Measurements from ENCODE around the gene PACSIN1. TPM values are rescaled to one million over a fixed set of nuclear protein-coding genes. Genes with fewer than 3 reads are reported as not detected.

The PACSIN1 gene
- total and polyA plus RNA-seq, 2 donors = 0.20 to 0.32 TPM

DNA sequence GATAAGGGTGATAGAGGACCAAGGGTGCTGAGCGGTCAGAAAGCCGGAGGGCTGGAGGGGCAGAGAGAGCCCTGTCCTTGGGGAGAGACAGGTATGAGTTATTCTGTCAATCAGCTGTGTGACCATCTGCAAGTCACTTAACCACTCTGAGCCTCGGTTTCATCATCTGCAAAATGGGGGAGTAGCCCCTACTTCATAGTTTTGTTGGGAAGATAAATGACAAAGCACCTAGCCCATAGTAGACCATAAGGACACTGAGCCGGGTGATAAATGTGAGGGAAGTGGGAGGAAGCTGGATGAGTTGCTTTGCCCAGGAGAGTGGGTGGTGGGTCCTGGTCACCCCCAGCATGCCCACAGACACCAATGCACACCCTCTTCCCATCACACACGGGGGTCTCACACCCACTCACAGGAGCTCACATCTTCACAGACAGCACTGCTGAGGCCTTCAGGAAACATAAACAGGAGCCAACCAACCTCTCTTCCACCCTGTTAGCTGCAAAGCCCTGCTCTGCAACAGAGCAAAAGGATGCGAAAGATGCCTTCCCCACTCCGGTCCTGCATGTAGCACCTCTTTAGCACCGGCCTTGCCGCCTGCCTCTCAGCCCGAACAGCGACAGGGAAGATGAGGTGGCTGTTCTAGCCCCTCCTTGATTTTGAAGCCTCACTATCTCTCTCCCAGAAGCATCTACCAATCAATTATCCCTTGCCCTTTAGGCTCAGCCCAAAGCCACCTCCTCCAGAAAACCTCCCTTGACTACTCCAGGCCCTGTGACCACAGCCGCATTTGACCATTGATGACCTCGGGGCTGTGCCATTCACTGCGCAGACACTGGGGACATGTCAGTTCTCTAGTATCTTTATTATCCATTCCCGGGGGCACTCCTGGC, 71.3 kb downstream of the PACSIN1 start:
- H3K4me3 ChIP-seq (ENCODE audit: low read depth, low read length) = no peak overlapping the region
- no peaks in the 10 kb centered on the region for H3K4me1 ChIP-seq (ENCODE audit: insufficient read depth)
- H3K36me3 ChIP-seq (ENCODE audit: insufficient read depth) = no peaks in the 10 kb centered on the region
- 91% methylated on average over 15 of the region's 15 CpGs for whole genome bisulfite sequencing
- DNase-seq (ENCODE audit: extremely low spot score) = no peak
- no peak overlapping the region for H3K27ac ChIP-seq (ENCODE audit: low read depth)

DNA sequence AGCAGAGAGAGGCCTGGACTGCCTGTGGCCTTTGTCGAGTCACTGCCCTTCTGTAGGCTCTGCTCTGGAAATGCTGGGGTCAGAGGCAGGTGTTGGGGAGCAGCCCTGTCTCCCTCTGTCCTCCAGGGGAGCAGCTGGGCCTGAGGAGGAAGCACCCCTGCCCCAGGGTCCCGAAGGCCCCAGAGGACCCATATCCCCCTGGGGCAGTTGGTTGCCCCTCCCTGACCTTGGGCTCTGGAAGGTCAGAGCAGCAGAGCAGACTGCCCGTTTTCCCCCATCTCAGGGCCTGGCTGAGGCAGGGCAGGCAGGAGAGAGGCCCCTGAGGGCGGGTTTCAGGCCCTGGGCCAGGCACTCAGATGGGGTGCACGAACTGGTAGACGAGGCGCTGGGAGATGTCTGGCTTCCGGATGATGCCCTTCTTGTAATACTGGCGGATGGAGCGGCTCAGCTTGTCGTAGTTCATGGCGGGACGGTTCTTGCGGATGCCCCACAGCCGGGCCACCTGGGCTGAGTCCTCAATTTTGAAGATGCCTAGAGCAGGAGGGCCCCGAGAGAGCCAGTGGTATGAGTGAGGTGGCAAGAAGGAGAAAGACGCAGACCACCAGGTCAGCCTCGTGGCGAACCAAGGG, 72.2 kb downstream of the PACSIN1 start:
- no peak overlapping the region for H3K27ac ChIP-seq (ENCODE audit: low read depth)

DNA sequence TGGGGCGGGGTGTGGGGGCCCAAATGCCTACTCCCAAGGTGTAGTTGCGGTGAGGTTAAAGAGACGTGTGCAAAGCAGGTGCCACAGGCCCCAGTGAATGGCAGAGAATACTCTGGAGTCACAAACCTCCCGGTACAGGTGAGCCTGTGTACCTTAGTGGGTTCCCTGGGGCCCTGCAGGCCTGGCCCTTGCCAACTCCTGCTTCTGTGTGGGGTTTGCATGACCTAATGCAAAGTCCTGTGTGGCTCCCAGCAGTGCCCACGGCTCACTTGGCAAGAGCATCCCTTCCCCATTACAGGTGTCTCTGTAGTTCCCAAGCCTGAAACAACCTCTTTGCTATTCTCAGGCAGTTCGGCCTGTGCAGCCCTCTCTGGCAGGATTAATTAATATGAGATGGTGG, 72.7 kb downstream of the PACSIN1 start:
- no peak overlapping the region for H3K27ac ChIP-seq (ENCODE audit: low read depth)
- DNase-seq (ENCODE audit: extremely low spot score) = no peak
- H3K4me1 ChIP-seq (ENCODE audit: insufficient read depth) = no peaks in the 10 kb centered on the region
- 93% methylated on average over 6 of the region's 6 CpGs for WGBS
- H3K36me3 ChIP-seq (ENCODE audit: insufficient read depth) = no peaks in the 10 kb centered on the region
- no peak overlapping the region for H3K4me3 ChIP-seq (ENCODE audit: low read depth, low read length)

More for the DNA sequence above, 72.2 kb downstream of the PACSIN1 start:
- Histone ChIP-seq H3K4me1 (ENCODE audit: insufficient read depth) (no peaks in the 10 kb centered on the region), H3K4me3 (ENCODE audit: low read depth, low read length) (no peak overlapping the region), H3K36me3 (ENCODE audit: insufficient read depth) (no peaks in the 10 kb centered on the region)
- DNase-seq (ENCODE audit: extremely low spot score) = no peak
- WGBS = 94% methylated on average over 19 of the region's 19 CpGs

DNA sequence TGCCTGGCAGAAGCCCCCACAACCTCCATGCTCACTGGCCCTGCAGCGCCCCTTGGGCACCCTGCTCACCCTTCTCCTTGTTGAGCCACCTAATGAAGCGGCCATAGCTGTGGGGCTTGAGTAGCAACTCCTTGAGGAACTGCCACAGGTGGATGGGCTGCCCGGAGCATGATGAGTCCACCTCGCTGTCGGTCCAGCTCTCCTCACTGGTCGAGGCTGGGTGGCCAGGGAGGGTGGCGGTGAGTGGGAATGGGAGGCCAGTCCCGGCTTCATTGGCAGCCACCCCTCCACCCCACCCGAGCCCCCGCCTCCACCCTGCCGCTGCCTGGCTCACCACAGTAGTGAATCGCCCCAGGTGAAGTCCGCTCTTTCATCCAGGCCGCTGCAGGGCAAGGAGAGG, 73.3 kb downstream of the PACSIN1 start:
- DNase-seq (ENCODE audit: extremely low spot score) = no peak
- Histone ChIP-seq H3K4me3 (ENCODE audit: low read depth, low read length) (no peak overlapping the region), H3K4me1 (ENCODE audit: insufficient read depth) (no peaks in the 10 kb centered on the region), H3K27ac (ENCODE audit: low read depth) (no peak overlapping the region), H3K36me3 (ENCODE audit: insufficient read depth) (no peaks in the 10 kb centered on the region)
- 77% methylated on average over 14 of the region's 14 CpGs for WGBS

DNA sequence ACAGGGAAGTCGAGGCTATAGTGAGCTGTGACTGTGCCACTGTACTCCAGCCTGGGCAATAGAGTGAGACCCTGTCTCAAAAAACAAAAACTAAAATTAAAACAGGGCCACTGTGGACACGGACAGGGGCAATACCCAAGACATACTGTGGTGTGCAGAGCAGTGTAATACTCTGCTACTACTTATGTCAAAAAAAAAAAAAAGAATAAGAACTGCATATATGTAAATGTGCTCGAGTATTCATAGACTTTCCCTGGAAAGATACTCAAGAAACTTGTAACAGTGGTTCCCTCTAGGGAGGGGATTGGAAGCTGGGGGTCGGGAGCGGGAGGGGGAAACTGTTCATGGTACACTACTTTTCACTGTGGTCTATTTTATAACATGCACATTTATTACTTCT, 74.3 kb downstream of the PACSIN1 start:
- no peaks in the 10 kb centered on the region for H3K4me1 ChIP-seq (ENCODE audit: insufficient read depth)
- DNase-seq (ENCODE audit: extremely low spot score) = no peak
- no peaks in the 10 kb centered on the region for H3K36me3 ChIP-seq (ENCODE audit: insufficient read depth)
- no peak overlapping the region for H3K4me3 ChIP-seq (ENCODE audit: low read depth, low read length)
- H3K27ac ChIP-seq (ENCODE audit: low read depth) = no peak overlapping the region
- 78% methylated on average over 5 of the region's 5 CpGs for WGBS

DNA sequence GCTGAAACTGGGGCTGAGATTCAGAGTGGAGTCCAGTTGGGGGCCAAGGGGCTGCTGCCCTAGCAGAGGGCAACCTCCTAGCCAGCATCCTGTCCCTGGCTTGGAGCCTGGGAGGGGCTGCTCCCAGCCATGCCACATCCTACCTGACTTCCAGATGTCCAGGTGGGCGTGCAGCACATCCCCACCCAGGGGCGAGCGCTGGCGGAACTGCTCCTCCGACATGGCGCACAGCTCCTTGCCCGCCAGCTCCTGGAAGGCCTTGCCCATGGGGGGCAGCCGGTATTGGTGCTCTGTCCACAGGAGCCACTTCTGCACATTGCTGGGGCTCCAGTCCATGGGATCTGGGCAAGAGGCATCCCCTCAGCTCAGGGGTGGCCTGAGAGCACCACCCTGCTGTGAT, 75.0 kb downstream of the PACSIN1 start:
- DNase-seq (ENCODE audit: extremely low spot score) = no peak
- Histone ChIP-seq H3K36me3 (ENCODE audit: insufficient read depth) (no peaks in the 10 kb centered on the region), H3K27ac (ENCODE audit: low read depth) (no peak overlapping the region), H3K4me3 (ENCODE audit: low read depth, low read length) (no peak overlapping the region), H3K4me1 (ENCODE audit: insufficient read depth) (no peaks in the 10 kb centered on the region)
- 97% methylated on average over 8 of the region's 8 CpGs for WGBS

DNA sequence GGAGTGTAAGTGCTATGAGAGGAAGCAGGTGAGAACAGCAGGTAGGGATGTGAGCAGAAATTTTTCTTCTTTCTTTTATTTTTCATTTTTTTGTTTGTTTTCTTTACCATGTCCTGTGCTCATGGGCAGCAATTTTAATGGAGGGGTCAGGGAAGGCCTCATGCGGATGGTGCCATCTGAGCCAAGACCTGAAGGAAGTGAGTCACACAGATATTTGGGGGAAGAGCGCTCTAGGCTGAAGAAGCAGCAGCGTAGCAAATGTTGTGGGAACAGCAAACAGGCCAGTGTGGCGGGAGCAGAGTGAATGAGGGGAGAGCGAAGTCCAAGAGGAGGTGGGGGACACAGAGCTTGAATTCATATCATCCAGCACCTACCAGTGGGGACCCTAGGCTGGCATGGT, 77.5 kb downstream of the PACSIN1 start:
- H3K36me3 ChIP-seq (ENCODE audit: insufficient read depth) = no peaks in the 10 kb centered on the region
- WGBS = 73% methylated on average over 5 of the region's 5 CpGs
- DNase-seq (ENCODE audit: extremely low spot score) = no peak
- H3K4me3 ChIP-seq (ENCODE audit: low read depth, low read length) = no peak overlapping the region
- H3K27ac ChIP-seq (ENCODE audit: low read depth) = no peak overlapping the region
- no peaks in the 10 kb centered on the region for H3K4me1 ChIP-seq (ENCODE audit: insufficient read depth)

DNA sequence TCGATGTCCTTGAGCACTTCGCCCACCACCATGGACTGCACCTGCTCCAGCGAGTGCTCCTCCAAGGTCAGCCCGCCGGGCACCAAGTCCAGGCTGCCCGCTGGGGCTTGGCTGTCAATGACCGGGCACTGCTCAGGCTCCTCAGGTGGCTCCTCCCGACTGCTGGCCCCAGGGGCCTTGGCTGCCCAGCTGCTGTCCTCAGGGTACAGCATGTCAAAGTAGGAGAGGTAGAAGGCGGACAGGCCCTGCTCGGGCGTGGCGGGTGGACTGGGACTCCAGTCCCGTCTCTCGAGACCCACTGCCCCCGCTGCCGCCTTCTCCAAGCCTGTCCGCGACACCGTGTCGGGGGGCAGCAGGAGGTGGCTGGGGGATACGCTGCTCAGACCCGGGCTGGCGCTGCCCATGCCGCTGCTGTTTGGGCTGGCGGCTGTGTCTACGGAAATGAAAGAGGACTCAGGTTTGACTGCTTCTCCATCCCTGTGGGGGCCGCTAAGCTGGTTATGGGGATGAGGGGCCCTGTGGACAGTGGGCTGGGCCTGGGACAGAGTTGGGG, 78.3 kb downstream of the PACSIN1 start:
- Histone ChIP-seq H3K4me3 (ENCODE audit: low read depth, low read length) (no peak overlapping the region), H3K27ac (ENCODE audit: low read depth) (no peak overlapping the region), H3K36me3 (ENCODE audit: insufficient read depth) (no peaks in the 10 kb centered on the region), H3K4me1 (ENCODE audit: insufficient read depth) (no peaks in the 10 kb centered on the region)
- no peak for DNase-seq (ENCODE audit: extremely low spot score)
- WGBS = 94% methylated on average over 27 of the region's 27 CpGs

DNA sequence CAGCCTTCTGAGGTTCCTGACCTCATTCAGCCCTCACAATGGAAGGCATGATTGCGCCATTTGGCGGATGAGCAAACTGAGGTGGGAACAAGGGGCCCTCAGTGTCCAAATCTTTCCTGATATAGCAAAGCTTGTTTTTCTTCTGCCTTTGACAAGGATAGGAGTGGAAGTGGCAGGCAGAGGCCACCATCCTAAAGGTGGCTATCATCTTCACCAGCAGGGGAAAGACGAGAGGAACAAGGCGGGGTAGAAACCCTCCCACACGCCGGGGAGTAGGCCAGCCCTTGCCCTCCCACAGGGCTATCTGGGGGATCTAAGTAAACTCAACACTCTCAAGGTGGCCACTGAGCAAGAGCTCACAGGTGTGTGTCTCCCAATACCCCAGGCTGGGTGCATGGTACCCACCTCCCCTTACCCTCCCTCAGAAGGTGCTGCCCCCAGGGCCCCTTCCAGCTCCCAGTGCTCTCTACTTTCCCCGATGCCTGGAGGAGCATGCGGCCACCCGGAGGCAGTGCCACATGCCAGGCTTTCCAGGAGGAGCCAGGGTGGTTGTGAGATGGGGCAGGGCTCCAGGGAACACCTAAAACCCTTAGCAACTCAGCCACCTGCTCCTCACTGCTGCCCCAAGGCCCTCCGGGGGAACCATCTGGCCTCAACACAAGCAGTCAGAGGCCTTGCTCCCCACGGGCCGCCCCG, 79.0 kb downstream of the PACSIN1 start:
- H3K27ac ChIP-seq (ENCODE audit: low read depth) = no peak overlapping the region
- H3K4me3 ChIP-seq (ENCODE audit: low read depth, low read length) = no peak overlapping the region
- no peak for DNase-seq (ENCODE audit: extremely low spot score)
- 82% methylated on average over 13 of the region's 13 CpGs for WGBS
- no peaks in the 10 kb centered on the region for H3K36me3 ChIP-seq (ENCODE audit: insufficient read depth)
- no peaks in the 10 kb centered on the region for H3K4me1 ChIP-seq (ENCODE audit: insufficient read depth)

DNA sequence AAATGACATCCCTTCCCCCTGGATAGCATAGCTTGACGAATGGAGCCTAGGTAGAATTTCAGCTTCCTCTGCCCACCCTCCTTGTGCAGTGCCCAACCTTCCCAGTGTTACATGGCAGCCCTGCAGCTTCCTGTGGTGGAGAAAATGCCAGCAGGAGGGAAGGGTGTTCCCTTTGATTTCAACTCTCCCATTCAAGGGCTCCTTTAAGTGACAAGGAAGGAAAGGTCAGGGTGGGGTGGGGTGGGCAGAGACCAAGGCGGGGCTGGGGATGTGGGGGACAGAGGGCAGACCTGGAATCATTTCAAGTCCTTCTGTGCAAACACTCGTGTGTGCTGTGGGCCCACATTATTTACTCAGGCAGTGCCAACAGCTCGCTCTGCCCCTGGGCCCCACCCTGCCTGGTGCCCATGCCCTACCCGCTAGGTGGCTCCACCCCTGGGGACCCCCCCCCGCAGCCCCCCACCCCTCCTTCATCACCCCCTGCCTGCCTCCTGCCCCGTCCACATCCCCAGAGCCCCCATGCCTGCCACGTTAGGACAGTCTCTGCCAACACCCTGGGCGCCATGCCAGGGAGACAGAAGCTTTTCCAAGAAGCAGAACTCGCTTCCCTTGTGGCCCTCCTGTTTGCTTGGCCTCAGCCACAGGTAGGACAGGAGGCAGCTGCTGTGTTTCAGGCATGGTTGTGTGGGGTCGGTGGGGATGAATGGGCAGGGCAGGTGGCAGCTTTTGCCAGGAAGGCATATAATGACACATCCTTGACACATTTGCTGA, 80.9 kb downstream of the PACSIN1 start:
- no peak overlapping the region for H3K4me3 ChIP-seq (ENCODE audit: low read depth, low read length)
- no peaks in the 10 kb centered on the region for H3K4me1 ChIP-seq (ENCODE audit: insufficient read depth)
- no peak for DNase-seq (ENCODE audit: extremely low spot score)
- H3K27ac ChIP-seq (ENCODE audit: low read depth) = no peak overlapping the region
- WGBS = 31% methylated on average over 11 of the region's 11 CpGs
- H3K36me3 ChIP-seq (ENCODE audit: insufficient read depth) = no peaks in the 10 kb centered on the region

DNA sequence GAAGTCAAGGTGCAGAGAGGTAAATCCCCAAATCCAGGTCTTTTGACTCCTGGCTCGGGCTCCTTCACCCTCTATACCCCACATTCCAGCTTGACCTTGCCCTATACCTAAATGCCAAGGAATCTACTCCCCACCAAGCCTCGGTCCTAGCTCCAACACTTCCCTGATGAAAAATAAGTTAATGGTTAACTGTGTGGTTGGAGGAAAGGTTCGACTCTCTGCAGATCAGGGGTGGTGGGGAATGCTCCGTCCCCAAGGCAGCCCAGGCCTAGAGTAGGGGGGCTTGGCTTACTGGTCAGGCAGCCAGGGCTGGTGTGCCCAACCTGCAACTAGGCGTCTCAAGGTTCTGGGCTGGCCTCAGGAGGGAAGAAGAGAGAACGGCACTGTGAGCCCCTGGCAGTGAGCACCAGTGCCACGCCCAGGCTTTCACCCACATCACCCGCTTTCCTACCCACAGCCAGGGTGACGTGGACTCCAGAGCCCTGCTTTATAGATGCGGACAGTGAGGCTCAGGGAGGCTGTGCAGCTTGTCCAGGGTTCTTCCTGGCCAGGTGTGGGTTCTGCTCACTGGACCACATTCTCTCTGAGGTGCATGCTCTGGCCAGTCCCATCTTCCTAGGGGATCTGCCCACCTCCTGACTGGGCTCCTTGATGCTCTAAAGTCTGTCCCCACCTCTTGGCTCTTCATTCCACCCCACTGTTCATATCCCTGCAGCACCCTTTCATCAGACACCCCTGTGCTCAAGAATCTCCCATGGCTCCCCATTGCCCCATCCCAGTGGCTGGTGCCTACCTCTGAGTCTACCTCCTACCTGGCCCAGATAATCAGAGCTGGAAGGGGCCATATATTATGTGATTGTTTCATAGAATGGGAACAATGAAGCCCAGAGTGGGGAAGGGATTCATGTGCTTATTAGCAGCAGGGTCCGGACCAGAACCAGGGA, 82.1 kb downstream of the PACSIN1 start:
- no peak overlapping the region for H3K27ac ChIP-seq (ENCODE audit: low read depth)
- WGBS = 82% methylated on average over 11 of the region's 11 CpGs

DNA sequence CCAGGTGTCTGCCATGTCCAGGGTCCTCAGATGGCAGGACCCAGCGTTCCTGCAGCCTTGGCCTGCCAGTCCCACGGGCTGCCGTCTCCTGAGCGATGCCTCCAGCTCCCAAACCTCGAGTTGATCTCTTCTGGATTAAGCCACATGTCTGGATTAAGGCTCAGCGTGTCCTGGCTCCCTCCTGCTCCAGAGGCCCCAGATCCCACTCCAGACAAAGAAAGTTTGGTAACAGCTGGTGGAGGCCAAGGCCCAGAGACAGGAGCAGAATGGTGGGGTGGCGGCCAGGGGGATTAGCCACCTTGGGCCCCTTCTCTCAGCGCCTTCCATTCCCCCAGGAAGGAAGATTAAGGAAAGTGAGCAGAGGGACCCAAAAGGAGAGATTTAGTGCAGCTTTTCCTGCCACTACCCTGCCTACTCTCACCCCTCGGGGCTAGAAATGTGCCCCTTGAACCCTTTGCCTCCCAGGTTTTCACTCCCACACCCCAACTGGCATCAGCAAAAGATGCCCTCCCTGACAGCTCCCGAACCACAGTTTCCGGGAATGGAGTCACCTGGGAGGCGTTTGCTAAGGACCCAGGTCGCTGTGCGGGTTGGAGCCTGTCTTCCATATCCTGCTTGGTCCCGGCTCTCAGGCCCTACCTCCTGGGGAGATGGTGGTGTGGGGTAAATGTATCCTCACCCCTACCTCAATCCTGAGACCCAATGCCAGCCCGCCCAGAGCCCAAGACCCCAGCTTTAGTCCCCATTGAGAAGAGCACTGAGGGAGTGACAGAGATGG, 83.3 kb downstream of the PACSIN1 start:
- Histone ChIP-seq H3K4me3 (ENCODE audit: low read depth, low read length) (no peak overlapping the region), H3K36me3 (ENCODE audit: insufficient read depth) (no peaks in the 10 kb centered on the region), H3K27ac (ENCODE audit: low read depth) (no peak overlapping the region), H3K4me1 (ENCODE audit: insufficient read depth) (no peaks in the 10 kb centered on the region)
- WGBS = 83% methylated on average over 16 of the region's 16 CpGs
- no peak for DNase-seq (ENCODE audit: extremely low spot score)

More for the DNA sequence above, 82.1 kb downstream of the PACSIN1 start:
- DNase-seq (ENCODE audit: extremely low spot score) = no peak
- Histone ChIP-seq H3K36me3 (ENCODE audit: insufficient read depth) (no peaks in the 10 kb centered on the region), H3K4me3 (ENCODE audit: low read depth, low read length) (no peak overlapping the region), H3K4me1 (ENCODE audit: insufficient read depth) (no peaks in the 10 kb centered on the region)

Data from urinary bladder (tissue), 4 donors.